Loucy (cell line): ENCODE results near the gene CBX2.
A peak's percentile ranks its signal among the peaks of the same experiment; 100 is the strongest.

Experiments
- H2AFZ ChIP-seq: fragments of 200-600 bp; sonication (generic); 2 replicates; pipeline ENCODE4 v1.6.0; 2016; ENCODE audit warnings: antibody characterized with exemption, mild to moderate bottlenecking, low read length, moderate library complexity
- H3F3A ChIP-seq: fragments of 200-600 bp; 2 replicates; pipeline ENCODE4 v1.6.0; 2016; ENCODE audit warnings: antibody characterized with exemption, low read depth, mild to moderate bottlenecking
- H3K27me3 ChIP-seq: fragments of 200-600 bp; sonication (generic); 2 replicates; pipeline ENCODE4 v1.6.1; 2014; ENCODE audit warnings: low read length, mild to moderate bottlenecking; ENCODE audit not compliant: insufficient read depth, poor library complexity, severe bottlenecking
- H3K36me3 ChIP-seq: fragments of 200-600 bp; sonication (generic); 2 replicates; pipeline ENCODE4 v1.6.1; 2016; ENCODE audit warnings: low read length; ENCODE audit not compliant: insufficient read depth
- H3K4me1 ChIP-seq: fragments of 200-600 bp; sonication (generic); 2 replicates; pipeline ENCODE4 v1.5.1; 2014; ENCODE audit warnings: low read length, mild to moderate bottlenecking; ENCODE audit not compliant: insufficient read depth, poor library complexity, severe bottlenecking
- H3K4me2 ChIP-seq: fragments of 200-600 bp; sonication (generic); 2 replicates; pipeline ENCODE4 v1.6.0; 2014; ENCODE audit warnings: antibody characterized with exemption, low read length, low read depth, mild to moderate bottlenecking; ENCODE audit not compliant: poor library complexity, severe bottlenecking
- H3K4me3 ChIP-seq: fragments of 200-600 bp; sonication (generic); 2 replicates; pipeline ENCODE4 v1.5.1; 2014; ENCODE audit warnings: low read length, mild to moderate bottlenecking, mixed read lengths; ENCODE audit not compliant: poor library complexity, severe bottlenecking
- H3K79me2 ChIP-seq: fragments of 200-600 bp; sonication (generic); 2 replicates; pipeline ENCODE4 v1.6.1; 2014; ENCODE audit warnings: low read length; ENCODE audit not compliant: insufficient read depth
- H3K9ac ChIP-seq: fragments of 200-600 bp; sonication (generic); 2 replicates; pipeline ENCODE4 v1.6.0; 2014; ENCODE audit warnings: mild to moderate bottlenecking, low read depth, low read length, moderate library complexity; ENCODE audit not compliant: poor library complexity, severe bottlenecking
- H3K9me2 ChIP-seq: fragments of 200-600 bp; sonication (generic); replicated peaks from 2 replicates; pipeline ENCODE4 v1.6.1; 2016; ENCODE audit warnings: low read depth, low read length, mixed read lengths
- H3K9me3 ChIP-seq: fragments of 200-600 bp; sonication (generic); 2 replicates; pipeline ENCODE4 v1.6.1; 2014; ENCODE audit warnings: mild to moderate bottlenecking, antibody characterized with exemption, low read length, low read depth; ENCODE audit not compliant: insufficient read depth
- H4K20me1 ChIP-seq: fragments of 200-600 bp; sonication (generic); 2 replicates; pipeline ENCODE4 v1.6.0; 2014; ENCODE audit warnings: antibody characterized with exemption, low read length, mild to moderate bottlenecking; ENCODE audit not compliant: insufficient read depth, poor library complexity, severe bottlenecking
- EZH2phosphoT487 ChIP-seq: fragments of 200-600 bp; IDR thresholded peaks from 2 replicates; pipeline ENCODE4 v1.6.1; 2018; ENCODE audit warnings: antibody characterized with exemption, mild to moderate bottlenecking, moderate library complexity, borderline replicate concordance
- TF ChIP-seq, protein P1 (sequence below): fragments of 200-600 bp; sonication (generic); conservative IDR thresholded peaks from 2 replicates; pipeline ENCODE4 v1.5.1; 2014; ENCODE audit warnings: mild to moderate bottlenecking, antibody characterized with exemption, low read length

CBX2 gene

GRCh38 chr17:79834565-79835469 is 56.9 kb downstream of the CBX2 start:
- Histone ChIP-seq H3K4me1 (peaks cover 17% of the 10 kb centered on the region), H4K20me1 (peaks cover 74% of the 10 kb centered on the region), H3K79me2 (peaks cover 80% of the 10 kb centered on the region), H3K4me2 (peak overlapping the region; percentile 84), H3K9me3 (no peaks in the 10 kb centered on the region), H2AFZ (no peak overlapping the region), H3K36me3 (peaks cover 15% of the 10 kb centered on the region; the same call in 1 of the 2 replicates), H3K9ac (peak overlapping the region; percentile 92), H3K27me3 (no peaks in the 10 kb centered on the region), H3F3A (peaks cover 7% of the 10 kb centered on the region; the same call in 1 of the 2 replicates), H3K4me3 (peak overlapping the region; percentile 99), H3K9me2 (no peaks in the 10 kb centered on the region)
- TF ChIP-seq, protein P1, sequence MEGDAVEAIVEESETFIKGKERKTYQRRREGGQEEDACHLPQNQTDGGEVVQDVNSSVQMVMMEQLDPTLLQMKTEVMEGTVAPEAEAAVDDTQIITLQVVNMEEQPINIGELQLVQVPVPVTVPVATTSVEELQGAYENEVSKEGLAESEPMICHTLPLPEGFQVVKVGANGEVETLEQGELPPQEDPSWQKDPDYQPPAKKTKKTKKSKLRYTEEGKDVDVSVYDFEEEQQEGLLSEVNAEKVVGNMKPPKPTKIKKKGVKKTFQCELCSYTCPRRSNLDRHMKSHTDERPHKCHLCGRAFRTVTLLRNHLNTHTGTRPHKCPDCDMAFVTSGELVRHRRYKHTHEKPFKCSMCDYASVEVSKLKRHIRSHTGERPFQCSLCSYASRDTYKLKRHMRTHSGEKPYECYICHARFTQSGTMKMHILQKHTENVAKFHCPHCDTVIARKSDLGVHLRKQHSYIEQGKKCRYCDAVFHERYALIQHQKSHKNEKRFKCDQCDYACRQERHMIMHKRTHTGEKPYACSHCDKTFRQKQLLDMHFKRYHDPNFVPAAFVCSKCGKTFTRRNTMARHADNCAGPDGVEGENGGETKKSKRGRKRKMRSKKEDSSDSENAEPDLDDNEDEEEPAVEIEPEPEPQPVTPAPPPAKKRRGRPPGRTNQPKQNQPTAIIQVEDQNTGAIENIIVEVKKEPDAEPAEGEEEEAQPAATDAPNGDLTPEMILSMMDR: peak; percentile 82
- TF ChIP-seq EZH2phosphoT487: no peak

GRCh38 chr17:79835470-79835899 is 57.5 kb downstream of the CBX2 start:
- Histone ChIP-seq H3K27me3 (no peaks in the 10 kb centered on the region), H2AFZ (no peak overlapping the region)

GRCh38 chr17:79835953-79836509 is 58.1 kb downstream of the CBX2 start:
- Histone ChIP-seq H3K79me2 (peaks cover 87% of the 10 kb centered on the region), H3K4me1 (peaks cover 26% of the 10 kb centered on the region), H3F3A (peaks cover 4% of the 10 kb centered on the region; the same call in 1 of the 2 replicates), H2AFZ (no peak overlapping the region), H4K20me1 (peaks cover 74% of the 10 kb centered on the region), H3K9me3 (no peaks in the 10 kb centered on the region), H3K9ac (peak overlapping the region; percentile 92), H3K4me3 (peak overlapping the region; percentile 99), H3K36me3 (peaks cover 15% of the 10 kb centered on the region; the same call in 1 of the 2 replicates), H3K9me2 (no peaks in the 10 kb centered on the region), H3K4me2 (peak overlapping the region; percentile 84), H3K27me3 (no peaks in the 10 kb centered on the region)
- TF ChIP-seq, protein P1: no peak
- TF ChIP-seq EZH2phosphoT487: no peak

More at GRCh38 chr17:79835470-79835899, 57.5 kb downstream of the CBX2 start:
- Histone ChIP-seq H3F3A (peaks cover 6% of the 10 kb centered on the region; the same call in 1 of the 2 replicates), H3K79me2 (peaks cover 85% of the 10 kb centered on the region), H3K4me3 (peak overlapping the region; percentile 99), H3K9me2 (no peaks in the 10 kb centered on the region), H3K9ac (peak overlapping the region; percentile 92), H3K36me3 (peaks cover 15% of the 10 kb centered on the region; the same call in 1 of the 2 replicates), H3K4me2 (peak overlapping the region; percentile 84), H3K4me1 (peaks cover 20% of the 10 kb centered on the region), H3K9me3 (no peaks in the 10 kb centered on the region), H4K20me1 (peaks cover 74% of the 10 kb centered on the region)
- TF ChIP-seq EZH2phosphoT487: no peak
- TF ChIP-seq, protein P1: no peak
